GM18867 (cell line): ENCODE data around the gene IDH3G.

Experiments used
- ATAC-seq: cut with Tn5 transposase; IDR thresholded peaks from one replicate; pipeline ENCODE4 v1.9.1; 2021; ENCODE audit warnings: mild to moderate bottlenecking, moderate library complexity; ENCODE audit not compliant: unreplicated experiment

The IDH3G gene

DNA sequence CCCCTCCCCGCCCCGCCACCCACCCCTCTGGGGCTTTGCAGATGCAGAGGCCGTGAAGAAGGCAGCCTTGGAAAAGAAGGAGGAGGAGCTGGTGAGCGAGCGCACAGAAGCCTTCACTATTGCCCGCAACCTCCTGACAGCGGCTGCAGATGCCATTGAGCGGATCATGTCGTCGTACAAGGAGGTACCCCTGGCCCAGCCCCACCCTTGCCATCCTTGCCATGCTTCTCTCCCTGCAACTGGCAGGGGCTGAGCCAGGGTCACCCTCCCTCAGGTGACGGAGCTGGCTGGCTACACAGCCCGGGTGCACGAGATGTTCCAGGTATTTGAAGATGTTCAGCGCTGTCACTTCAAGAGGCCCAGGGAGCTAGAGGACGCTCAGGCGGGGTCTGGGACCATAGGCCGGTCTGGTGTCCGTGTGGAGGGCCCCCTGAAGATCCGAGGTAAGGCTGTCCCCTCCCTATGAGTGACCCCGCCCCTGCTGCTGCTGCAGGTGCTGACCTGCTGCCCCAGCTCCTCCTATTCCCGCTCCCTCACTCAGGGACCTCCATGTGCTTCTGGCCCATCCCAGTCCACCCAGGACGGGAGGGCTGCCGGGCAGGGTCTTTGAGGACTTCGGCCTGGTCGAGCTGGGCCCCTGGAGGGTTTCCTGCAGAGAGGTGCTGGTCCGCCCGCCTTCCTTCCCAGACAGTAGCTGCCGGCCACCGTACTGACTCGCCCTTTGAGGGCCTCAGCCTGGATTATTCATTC is 57.9 kb downstream of the IDH3G start:
- ATAC-seq: no peak
